HK-2 (cell line): Measurements from ENCODE around the gene LRP1-AS.
A peak's percentile ranks its signal among the peaks of the same experiment; 100 is the strongest.

Experiments
- DNase-seq: peaks from one replicate; pipeline ENCODE4 v3.0.0-alpha.2; 2018; ENCODE audit not compliant: unreplicated experiment

LRP1-AS gene

DNA sequence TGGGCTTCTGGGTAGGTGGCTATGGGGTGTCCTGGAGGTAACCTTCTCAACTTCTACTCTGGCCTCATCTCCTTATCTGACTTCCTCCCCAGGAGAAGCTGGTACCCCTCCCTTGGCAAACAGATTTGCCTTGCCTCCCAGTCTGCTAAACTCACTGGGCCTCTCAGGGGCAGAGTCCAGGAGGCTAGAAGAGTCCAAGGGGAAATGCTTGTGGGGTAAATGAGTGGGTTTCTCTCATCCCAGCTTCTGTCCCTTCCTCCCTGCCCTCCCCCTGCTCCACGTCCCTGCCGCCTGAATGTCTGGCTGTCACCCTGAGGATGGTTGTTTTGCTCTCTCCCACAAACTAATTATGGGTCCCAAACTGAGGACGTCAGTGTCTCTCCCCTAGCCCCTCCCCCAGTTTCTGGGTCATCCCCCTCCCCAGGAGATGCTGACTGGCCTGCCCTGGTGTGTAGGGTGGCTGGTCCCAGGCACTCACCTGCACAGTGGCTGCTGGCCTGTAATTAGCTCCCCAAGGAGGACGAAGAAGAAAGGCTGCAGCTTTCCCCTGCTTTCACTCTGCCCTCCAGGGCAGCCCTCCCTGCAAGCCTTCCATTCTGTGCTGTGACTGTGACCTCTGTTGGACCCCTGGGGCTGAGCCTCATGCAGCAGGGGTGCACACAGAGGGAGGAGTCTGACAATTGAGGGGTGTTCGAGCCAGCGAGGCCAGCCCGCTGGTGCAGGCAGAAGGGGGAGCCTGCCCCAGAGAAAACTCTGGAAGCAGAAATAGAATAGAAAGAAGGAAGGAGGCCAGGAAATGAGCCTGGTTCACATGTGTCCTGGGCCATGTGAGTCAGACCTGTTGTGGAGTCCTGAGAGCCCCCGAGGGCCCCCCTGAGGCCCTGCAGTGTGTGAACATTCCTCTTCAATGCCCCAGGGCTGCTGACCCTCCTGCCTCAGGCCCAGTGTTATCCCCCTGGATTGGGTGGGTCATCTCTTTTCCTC, at the start of gene LRP1-AS:
LRP1-AS (minus strand) TSS at position 659 of the 984 bp plus-strand sequence.
- DNase-seq, result peak; percentile 35

DNA sequence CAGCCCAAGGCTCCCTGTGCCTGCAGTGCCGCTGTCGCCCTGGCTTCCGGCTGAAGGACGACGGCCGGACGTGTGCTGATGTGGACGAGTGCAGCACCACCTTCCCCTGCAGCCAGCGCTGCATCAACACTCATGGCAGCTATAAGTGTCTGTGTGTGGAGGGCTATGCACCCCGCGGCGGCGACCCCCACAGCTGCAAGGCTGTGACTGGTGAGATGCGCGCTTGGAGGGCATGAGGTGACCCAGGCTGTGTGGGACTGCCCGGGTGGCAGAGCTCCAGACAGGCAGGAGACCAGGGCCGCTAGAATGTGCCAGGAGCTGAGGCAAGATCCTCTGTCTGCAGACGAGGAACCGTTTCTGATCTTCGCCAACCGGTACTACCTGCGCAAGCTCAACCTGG, 49.5 kb upstream of the LRP1-AS start:
- no peak for DNase-seq

DNA sequence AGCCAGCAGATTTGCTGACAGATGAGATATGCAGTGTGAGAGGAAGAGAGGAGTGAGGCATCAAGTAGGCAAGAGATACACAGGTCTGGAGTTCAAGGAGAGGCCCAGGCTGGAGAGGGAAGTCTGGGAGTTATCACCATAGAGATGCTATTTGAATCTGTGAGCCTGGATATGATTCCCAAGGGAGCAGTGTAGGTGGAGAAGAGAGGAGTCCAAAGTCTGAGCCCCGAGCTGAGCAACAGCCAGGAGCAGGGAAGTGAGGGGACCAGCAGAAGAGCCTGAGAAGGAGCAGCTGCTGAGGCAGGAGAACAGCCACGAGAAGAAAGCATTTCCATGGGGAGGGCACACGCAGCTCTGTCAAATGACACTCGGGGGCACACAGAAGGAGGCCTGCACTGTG, 49.0 kb upstream of the LRP1-AS start:
- no peak for DNase-seq

DNA sequence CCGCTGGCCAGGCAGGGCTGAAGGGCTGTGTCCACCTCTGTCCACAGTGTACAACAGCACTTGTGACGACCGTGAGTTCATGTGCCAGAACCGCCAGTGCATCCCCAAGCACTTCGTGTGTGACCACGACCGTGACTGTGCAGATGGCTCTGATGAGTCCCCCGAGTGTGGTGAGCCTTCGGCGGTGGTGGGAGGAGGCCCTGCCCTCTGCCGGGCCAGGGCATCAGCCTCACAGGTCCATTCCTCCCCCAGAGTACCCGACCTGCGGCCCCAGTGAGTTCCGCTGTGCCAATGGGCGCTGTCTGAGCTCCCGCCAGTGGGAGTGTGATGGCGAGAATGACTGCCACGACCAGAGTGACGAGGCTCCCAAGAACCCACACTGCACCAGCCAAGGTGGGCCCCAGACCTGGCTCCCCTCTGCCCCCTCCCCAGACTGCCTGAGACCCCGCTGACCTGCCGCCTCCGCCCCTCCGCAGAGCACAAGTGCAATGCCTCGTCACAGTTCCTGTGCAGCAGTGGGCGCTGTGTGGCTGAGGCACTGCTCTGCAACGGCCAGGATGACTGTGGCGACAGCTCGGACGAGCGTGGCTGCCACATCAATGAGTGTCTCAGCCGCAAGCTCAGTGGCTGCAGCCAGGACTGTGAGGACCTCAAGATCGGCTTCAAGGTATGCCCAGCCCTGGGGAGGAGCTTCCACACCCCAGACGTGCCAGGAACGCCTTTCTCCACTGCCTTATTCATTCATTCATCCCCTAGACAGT, 48.4 kb upstream of the LRP1-AS start:
- no peak for DNase-seq

DNA sequence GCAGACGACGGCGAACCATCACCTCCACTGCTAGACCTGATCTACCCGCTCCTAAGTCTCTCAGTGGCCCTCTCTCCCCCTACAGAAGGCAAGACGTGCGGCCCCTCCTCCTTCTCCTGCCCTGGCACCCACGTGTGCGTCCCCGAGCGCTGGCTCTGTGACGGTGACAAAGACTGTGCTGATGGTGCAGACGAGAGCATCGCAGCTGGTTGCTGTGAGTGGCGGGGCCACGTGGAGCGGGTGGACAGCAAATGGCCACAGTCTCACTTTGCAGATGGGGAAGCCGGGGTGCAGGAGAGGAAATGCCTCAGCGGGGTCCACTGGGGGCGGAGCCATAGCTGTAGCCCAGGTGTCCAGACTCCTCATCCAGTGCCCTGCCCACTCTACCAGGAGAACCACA, 47.8 kb upstream of the LRP1-AS start:
- no peak for DNase-seq

DNA sequence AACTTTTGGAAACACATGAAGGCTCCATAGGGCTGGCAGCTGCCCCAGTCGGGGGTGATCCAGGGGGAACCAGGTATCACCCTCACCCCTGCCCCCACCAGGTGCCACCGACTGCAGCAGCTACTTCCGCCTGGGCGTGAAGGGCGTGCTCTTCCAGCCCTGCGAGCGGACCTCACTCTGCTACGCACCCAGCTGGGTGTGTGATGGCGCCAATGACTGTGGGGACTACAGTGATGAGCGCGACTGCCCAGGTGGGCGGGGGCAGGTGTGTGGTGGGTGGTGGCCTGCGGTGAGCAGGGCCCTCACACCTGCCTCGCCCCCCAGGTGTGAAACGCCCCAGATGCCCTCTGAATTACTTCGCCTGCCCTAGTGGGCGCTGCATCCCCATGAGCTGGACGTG, 46.8 kb upstream of the LRP1-AS start:
- DNase-seq, result no peak

DNA sequence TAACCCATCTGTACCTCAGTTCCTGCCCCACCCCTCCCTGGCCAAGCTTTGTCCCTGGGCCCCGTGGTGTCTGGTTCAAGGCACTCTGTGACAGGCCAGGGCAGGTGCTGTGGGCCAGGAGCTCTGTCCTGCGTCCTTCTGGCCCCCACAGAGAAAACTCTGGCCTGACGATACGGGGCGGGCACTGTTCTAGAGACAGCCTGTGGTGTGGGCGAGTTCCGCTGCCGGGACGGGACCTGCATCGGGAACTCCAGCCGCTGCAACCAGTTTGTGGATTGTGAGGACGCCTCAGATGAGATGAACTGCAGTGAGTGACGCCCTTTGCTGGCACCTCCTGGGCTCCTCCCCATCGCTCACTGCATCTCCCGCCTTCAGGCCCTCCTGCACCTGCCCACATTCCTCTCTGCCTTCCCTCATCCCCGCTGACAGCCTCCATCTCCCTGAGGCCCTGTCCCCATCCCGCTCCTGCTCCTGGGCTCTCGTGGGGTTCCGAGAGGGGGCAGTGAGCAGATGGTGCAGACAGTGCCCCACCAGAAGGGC, 46.4 kb upstream of the LRP1-AS start:
- no peak for DNase-seq

DNA sequence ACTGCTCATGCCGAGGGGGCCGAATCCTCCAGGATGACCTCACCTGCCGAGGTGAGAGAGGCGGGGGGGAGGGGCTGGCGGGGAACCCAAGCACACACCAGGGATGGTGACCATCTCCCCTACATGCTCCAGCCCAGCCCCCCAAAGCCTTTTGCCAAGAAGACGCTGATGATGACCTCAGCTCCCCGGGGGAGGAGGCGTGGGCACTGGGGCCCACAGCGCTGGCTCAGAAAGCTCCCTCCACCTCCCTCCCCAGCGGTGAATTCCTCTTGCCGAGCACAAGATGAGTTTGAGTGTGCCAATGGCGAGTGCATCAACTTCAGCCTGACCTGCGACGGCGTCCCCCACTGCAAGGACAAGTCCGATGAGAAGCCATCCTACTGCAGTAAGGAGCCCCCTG, 45.5 kb upstream of the LRP1-AS start:
- DNase-seq, result no peak

DNA sequence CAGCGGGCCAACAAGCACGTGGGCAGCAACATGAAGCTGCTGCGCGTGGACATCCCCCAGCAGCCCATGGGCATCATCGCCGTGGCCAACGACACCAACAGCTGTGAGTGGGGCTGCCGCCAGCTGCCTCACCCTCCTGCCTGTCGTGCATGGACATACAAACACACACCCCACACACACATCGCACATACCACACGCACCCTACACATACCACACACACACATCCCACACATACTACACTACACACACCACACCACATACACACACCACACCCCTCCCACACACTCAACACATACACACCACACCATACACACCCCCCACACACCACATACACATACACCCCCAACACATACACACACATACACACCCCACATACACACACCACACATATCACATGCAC, 44.0 kb upstream of the LRP1-AS start:
- no peak for DNase-seq

DNA sequence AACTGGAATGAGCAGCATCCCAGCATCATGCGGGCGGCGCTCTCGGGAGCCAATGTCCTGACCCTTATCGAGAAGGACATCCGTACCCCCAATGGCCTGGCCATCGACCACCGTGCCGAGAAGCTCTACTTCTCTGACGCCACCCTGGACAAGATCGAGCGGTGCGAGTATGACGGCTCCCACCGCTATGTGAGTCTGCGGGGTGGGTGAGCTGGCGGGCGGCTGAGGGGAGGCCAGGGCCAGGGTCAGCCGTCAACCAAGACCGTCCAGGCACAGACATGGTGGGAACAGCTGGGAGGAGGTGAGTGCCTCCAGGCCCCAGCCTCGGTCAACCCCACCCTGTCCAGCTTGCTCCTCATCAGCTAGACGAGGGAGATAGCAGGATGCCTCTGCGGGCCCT, 43.4 kb upstream of the LRP1-AS start:
- DNase-seq, result no peak

DNA sequence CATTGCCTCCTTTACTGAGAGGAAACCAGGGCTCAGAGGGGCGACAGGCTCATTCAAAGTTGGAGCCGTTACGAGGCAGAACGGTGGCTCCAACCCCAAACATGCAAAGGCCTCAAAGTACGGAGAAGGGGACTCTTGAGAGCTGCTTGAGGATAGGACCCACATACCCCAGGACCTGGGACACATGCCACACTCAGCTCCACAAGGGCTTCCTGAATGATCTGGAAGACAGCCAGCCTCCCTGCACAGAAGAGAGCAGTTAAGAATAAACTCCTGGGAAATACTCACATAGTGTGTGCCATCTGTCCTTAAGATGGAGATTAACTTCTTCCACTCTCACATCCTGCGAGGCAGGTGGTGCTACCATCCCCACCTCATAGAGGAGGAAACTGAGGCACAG, 42.6 kb upstream of the LRP1-AS start:
- DNase-seq, result no peak

DNA sequence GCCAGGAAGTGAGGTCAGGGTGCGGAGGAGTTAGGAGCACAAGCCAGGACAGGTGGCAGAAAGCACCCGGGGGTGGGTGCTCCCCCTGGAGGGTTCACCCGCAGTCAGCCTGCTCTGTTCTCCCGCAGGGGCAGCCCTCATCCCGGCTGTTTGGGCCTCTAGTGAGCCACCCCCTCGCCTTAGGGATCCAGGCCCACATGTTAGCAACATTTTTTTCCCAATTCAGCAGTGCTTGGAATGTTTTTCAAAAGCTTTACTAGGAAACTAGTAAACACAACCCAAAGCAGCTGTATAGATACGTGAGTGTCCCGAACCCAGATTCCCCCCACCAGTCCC, 40.6 kb upstream of the LRP1-AS start:
- no peak for DNase-seq

DNA sequence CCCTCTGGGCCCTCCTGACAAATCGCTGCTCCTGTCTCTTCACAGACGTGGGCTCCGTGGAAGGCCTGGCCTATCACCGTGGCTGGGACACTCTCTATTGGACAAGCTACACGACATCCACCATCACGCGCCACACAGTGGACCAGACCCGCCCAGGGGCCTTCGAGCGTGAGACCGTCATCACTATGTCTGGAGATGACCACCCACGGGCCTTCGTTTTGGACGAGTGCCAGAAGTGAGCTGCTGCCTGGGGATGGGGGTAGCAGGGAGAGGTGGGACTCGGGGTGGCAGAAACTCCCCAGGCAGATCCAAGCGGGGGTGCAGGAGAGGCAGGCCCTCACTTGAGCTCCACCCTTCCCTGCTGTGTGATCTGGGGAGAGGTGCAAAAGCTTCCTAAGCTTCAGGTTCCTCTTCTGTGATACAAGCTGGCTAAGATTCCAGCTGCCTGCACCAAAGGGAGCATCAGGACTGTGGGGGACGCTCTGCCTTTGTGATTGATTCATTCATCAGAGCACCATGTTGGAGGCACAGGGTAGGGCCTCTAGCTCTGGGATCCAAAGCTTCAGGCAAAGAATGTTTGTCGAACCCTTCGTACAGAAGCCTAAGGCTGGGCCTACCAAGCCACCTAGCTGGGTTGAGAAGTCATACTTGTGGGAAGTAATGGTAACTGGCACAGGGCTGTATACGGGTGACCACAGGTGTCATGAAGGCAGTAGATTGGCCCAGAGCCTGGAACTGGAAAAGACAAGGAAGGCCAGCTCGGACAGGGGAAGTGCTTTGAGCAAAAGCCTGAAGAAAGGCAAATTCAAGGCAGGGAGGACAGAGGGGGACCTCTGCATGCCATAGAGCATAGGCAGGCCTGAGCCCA, 40.0 kb upstream of the LRP1-AS start:
- DNase-seq, result no peak

DNA sequence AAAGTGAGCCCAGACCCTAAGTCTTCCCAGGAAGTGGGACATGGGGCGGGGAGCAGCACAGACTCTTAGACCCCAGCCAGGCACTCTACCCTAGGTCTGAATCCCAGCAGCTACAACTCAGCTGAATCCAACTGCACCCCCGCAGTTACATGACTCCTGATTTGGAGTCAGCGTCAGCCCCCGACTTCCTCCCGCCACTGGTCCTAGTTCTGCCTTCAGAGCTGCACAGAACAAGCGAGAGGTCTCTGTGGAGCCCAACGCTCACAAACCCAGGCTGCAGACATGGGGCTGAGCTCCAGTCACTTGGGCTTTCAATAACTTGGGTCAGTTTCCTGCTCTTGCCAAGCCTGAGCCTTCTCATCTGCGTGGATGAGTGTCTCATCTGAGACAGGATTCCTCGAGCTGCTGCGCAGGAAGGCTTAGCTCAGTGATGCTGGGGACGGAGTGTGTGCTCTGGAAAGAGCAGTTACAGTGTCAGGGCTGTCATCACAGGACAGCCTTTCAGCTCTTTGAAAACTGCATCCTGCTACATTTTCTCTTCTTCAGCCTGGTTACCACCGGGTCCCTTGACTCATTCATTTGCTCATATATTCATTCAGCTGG, 38.6 kb upstream of the LRP1-AS start:
- DNase-seq, result no peak

DNA sequence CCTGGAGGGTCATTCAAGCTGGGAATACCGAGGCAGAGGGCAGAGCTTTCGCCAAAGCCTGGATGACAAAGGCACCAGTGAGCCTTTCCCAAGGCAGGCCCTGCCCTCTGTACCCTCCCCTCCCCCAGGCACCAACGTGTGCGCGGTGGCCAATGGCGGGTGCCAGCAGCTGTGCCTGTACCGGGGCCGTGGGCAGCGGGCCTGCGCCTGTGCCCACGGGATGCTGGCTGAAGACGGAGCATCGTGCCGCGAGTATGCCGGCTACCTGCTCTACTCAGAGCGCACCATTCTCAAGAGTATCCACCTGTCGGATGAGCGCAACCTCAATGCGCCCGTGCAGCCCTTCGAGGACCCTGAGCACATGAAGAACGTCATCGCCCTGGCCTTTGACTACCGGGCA, 38.0 kb upstream of the LRP1-AS start:
- no peak for DNase-seq

DNA sequence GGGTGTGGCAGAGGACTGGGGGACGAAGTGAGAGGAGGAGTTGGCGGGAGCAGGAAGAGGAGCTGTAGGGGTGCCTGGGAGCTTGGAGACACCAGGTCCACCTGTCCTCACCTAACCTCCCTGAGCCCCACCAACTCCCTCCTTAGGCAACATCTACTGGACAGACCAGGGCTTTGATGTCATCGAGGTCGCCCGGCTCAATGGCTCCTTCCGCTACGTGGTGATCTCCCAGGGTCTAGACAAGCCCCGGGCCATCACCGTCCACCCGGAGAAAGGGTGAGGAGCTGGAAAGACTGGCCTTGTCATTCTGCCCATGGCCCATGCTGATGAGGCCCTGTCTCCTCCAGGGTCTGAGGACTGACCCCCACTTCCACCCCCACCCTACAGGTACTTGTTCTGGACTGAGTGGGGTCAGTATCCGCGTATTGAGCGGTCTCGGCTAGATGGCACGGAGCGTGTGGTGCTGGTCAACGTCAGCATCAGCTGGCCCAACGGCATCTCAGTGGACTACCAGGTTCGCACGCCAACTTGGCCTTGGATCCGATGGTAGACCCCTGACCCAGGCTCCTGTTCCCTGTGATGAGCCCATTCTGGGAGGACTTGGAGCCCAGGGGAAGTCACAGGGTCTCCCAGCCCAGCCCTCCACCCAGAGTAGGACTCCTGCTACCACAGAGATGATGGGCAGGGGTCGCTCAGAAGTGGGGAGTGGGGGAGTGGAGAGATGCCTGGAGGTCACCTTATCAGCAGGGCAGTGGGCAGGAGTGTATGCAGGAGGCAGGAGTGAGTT, 36.7 kb upstream of the LRP1-AS start:
- no peak for DNase-seq

DNA sequence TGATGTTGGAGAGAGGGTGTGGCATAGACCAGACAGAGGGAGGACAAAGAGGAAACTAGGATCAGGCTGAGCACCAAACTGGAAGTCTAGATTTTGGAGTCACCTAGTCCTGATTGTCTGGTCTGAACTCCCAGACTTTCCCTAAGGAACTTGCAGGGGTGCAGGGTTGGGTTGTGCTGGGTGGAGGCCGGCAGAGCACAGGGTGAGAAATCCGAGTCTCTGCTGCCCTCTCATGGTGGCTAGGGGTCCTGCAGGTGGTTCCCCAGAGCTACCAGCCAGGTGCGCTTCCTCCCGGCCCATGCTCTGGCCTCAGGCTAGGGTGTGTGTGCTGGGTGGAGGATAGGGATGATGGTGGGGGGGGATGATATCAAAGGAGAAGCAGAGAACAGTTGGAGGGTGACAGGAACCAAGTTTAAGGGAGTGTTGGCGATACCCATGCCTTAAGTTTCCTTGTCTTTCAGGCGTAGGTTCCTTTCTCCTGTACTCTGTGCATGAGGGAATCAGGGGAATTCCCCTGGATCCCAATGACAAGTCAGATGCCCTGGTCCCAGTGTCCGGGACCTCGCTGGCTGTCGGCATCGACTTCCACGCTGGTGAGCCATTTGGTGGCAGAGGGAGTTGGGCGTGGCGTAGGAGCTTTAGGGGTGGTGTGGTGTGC, 35.6 kb upstream of the LRP1-AS start:
- DNase-seq, result peak; percentile 82

DNA sequence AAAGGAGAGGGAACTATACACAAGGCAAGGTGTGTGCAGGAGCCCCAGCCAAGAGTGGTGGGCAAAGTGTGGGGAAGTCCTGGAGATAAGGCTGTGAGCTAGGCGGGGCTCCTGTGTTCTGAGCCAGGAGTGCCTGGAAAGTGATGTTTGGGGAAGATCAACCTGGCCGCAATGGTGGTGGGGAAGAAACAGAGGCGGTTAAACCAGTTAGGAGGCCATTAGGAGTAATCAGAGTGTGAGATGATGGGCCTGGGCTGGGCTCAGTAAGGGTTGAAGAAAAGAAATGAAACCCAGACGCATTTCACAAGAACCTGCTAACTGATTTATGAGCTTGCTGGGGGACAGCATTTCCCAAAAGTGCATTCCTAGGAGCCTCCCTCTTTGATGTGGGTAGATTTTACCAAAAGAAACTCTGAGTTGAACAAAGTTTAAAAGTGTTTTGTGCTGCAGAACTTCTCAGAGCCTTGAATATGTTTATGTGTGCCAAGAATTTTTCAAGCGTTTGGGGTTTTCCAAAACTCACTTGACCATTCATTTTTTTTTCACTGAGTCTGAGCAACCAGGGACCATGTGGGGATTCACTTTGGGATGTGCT, 34.2 kb upstream of the LRP1-AS start:
- no peak for DNase-seq

DNA sequence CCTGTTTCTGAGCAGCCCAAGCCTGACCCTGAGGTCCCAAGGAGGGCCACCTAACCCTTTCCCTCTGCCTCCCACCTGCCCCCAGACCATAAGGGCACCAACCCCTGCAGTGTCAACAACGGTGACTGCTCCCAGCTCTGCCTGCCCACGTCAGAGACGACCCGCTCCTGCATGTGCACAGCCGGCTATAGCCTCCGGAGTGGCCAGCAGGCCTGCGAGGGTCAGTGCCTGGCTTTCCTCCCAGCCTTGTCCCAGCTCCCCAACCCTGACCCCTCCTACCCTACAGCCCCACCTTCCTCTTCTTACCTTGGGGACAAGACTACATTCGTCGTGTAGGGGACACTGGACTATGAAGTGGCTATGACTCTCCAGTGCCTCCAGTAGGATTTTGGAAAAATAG, 33.7 kb upstream of the LRP1-AS start:
- DNase-seq, result no peak
